Activated naive CD4-positive, alpha-beta T cell (primary cell): ENCODE results near the gene ANKRD13D.

Experiments
- DNase-seq, 4 experiments: peaks; one replicate each; lab custom pipeline; 2025; lab: John Stamatoyannopoulos, UW

ANKRD13D gene

GRCh38 chr11:67302571-67303131 lies 13.5 kb downstream of the ANKRD13D start:
- DNase-seq: no peak

- peak in 1 of 4 experiments; percentile 24 for DNase-seq
These were observed 14.2 kb downstream of the ANKRD13D start, which contains the start of gene SSH3 for GRCh38 chr11:67303132-67303834. Gene SSH3 (plus strand): TSS chr11:67303530. CDS start chr11:67303626, 96 bp downstream.

GRCh38 chr11:67303835-67304411 lies 14.8 kb downstream of the ANKRD13D start:
- peak in 1 of 4 experiments; percentile 32 for DNase-seq

GRCh38 chr11:67304511-67305113 lies 15.5 kb downstream of the ANKRD13D start:
- DNase-seq: no peak

GRCh38 chr11:67306769-67307544 lies 17.9 kb downstream of the ANKRD13D start:
- no peak for DNase-seq

GRCh38 chr11:67307545-67308001 lies 18.5 kb downstream of the ANKRD13D start:
- DNase-seq: no peak

GRCh38 chr11:67308031-67308866 lies 19.1 kb downstream of the ANKRD13D start:
- DNase-seq: no peak

GRCh38 chr11:67309166-67309565 lies 20.1 kb downstream of the ANKRD13D start:
- no peak for DNase-seq

- DNase-seq: no peak
These were observed 20.6 kb downstream of the ANKRD13D start for GRCh38 chr11:67309661-67310061.

- DNase-seq: no peak
These were observed 21.3 kb downstream of the ANKRD13D start for GRCh38 chr11:67310246-67311050.

- no peak for DNase-seq
These were observed 22.0 kb downstream of the ANKRD13D start for GRCh38 chr11:67311051-67311555.

- no peak for DNase-seq
These were observed 22.5 kb downstream of the ANKRD13D start for GRCh38 chr11:67311556-67312082.

GRCh38 chr11:67312187-67313021 lies 23.3 kb downstream of the ANKRD13D start:
- no peak for DNase-seq

GRCh38 chr11:67313125-67313890 lies 24.2 kb downstream of the ANKRD13D start:
- DNase-seq: no peak

GRCh38 chr11:67314218-67314617 lies 25.1 kb downstream of the ANKRD13D start:
- DNase-seq: no peak

GRCh38 chr11:67315325-67315909 lies 26.3 kb downstream of the ANKRD13D start:
- DNase-seq: no peak

- DNase-seq: no peak
These were observed 27.7 kb downstream of the ANKRD13D start for GRCh38 chr11:67316882-67317204.
